DOHH2 (cell line): Measurements from ENCODE around the gene ADK.

Experiments
- CTCF ChIP-seq: fragments of 200-600 bp; sonication (generic); IDR thresholded peaks from one replicate; pipeline ENCODE4 v1.5.1; 2014; ENCODE audit warnings: antibody characterized with exemption, mild to moderate bottlenecking, low read depth, low read length; ENCODE audit not compliant: poor library complexity, severe bottlenecking
- EZH2phosphoT487 ChIP-seq: fragments of 200-600 bp; sonication (generic); IDR thresholded peaks from 2 replicates; pipeline ENCODE4 v1.6.1; 2017; ENCODE audit warnings: borderline replicate concordance, mild to moderate bottlenecking, antibody characterized with exemption, low read length, moderate library complexity, mixed read lengths

GRCh38 chr10:74743401-74743800 is 592.4 kb downstream of the ADK start:
- TF ChIP-seq CTCF (no peak), EZH2phosphoT487 (no peak)
